Dendritic cell treated with granulocyte-macrophage colony-stimulating factor and Interleukin-4, amounts not matched to agents 40 ng/mL and 50 ng/mL, for 4 days (primary cell): ENCODE results near the gene PTPRE.

ENCODE experiments used
- H3K27ac Mint-ChIP-seq: one replicate; pipeline ENCODE4 v1.8.0; 2022; ENCODE audit warnings: mild to moderate bottlenecking, mixed read lengths
- H3K27me3 Mint-ChIP-seq: one replicate; pipeline ENCODE4 v1.8.0; 2022; ENCODE audit warnings: mild to moderate bottlenecking, mixed read lengths
- H3K36me3 Mint-ChIP-seq: one replicate; pipeline ENCODE4 v1.8.0; 2022; ENCODE audit warnings: low read depth, mixed read lengths
- H3K4me1 Mint-ChIP-seq: one replicate; pipeline ENCODE4 v1.8.0; 2022; ENCODE audit warnings: low read depth, mixed read lengths
- H3K4me3 Mint-ChIP-seq: one replicate; pipeline ENCODE4 v1.8.0; 2022; ENCODE audit warnings: mild to moderate bottlenecking, moderate library complexity, mixed read lengths
- H3K9me3 Mint-ChIP-seq: one replicate; pipeline ENCODE4 v1.8.0; 2022; ENCODE audit warnings: mixed read lengths
- intact Hi-C: fragments of 100-400 bp; cut with micrococcal nuclease; formaldehyde crosslinking; loops from one replicate; pipeline ENCODE4 v1.15.0; 2022

The PTPRE gene

GRCh38 chr10:128061306-128062300 lies 154.7 kb downstream of the PTPRE start:
- no peaks in the 10 kb centered on the region for H3K27me3 Mint-ChIP-seq
- peaks cover 98% of the 10 kb centered on the region for H3K4me1 Mint-ChIP-seq
- peaks cover 100% of the 10 kb centered on the region for H3K36me3 Mint-ChIP-seq
- H3K4me3 Mint-ChIP-seq: peak overlapping the region; percentile 73
- peak overlapping the region; percentile 86 for H3K27ac Mint-ChIP-seq
- intact Hi-C loops: no loop called here
- H3K9me3 Mint-ChIP-seq: no peaks in the 10 kb centered on the region

- peaks cover 4% of the 10 kb centered on the region for H3K9me3 Mint-ChIP-seq
- H3K36me3 Mint-ChIP-seq: peaks cover 100% of the 10 kb centered on the region
- peak overlapping the region; percentile 86 for H3K27ac Mint-ChIP-seq
- H3K4me1 Mint-ChIP-seq: peaks cover 98% of the 10 kb centered on the region
- H3K27me3 Mint-ChIP-seq: no peaks in the 10 kb centered on the region
- peak overlapping the region; percentile 73 for H3K4me3 Mint-ChIP-seq
- intact Hi-C loops: no loop called here
These were observed 155.5 kb downstream of the PTPRE start for GRCh38 chr10:128062331-128062880.

- Mint-ChIP-seq H3K27me3 (no peaks in the 10 kb centered on the region), H3K4me3 (peak overlapping the region; percentile 73), H3K36me3 (peaks cover 100% of the 10 kb centered on the region), H3K9me3 (peaks cover 5% of the 10 kb centered on the region), H3K27ac (peak overlapping the region; percentile 86), H3K4me1 (peaks cover 98% of the 10 kb centered on the region)
- intact Hi-C loops: no loop called here
These were observed 156.1 kb downstream of the PTPRE start for GRCh38 chr10:128062881-128063563.

GRCh38 chr10:128063736-128064107 lies 156.8 kb downstream of the PTPRE start:
- intact Hi-C loops: loop anchor here (1.0 kb wide), 3 partner anchors 12 to 180 kb away; no protein-coding TSS in a partner anchor
- H3K36me3 Mint-ChIP-seq: peaks cover 100% of the 10 kb centered on the region
- peaks cover 97% of the 10 kb centered on the region for H3K4me1 Mint-ChIP-seq
- H3K4me3 Mint-ChIP-seq: peak overlapping the region; percentile 73
- peaks cover 5% of the 10 kb centered on the region for H3K9me3 Mint-ChIP-seq
- no peaks in the 10 kb centered on the region for H3K27me3 Mint-ChIP-seq
- peak overlapping the region; percentile 86 for H3K27ac Mint-ChIP-seq

- intact Hi-C loops: loop anchor here (1.0 kb wide), 3 partner anchors 13 to 181 kb away; no protein-coding TSS in a partner anchor
- peaks cover 100% of the 10 kb centered on the region for H3K36me3 Mint-ChIP-seq
- H3K4me3 Mint-ChIP-seq: peak overlapping the region; percentile 73
- H3K27me3 Mint-ChIP-seq: no peaks in the 10 kb centered on the region
- H3K27ac Mint-ChIP-seq: peak overlapping the region; percentile 86
- peaks cover 97% of the 10 kb centered on the region for H3K4me1 Mint-ChIP-seq
- peaks cover 5% of the 10 kb centered on the region for H3K9me3 Mint-ChIP-seq
These were observed 157.4 kb downstream of the PTPRE start for GRCh38 chr10:128064108-128064969.

GRCh38 chr10:128064970-128065580 lies 158.2 kb downstream of the PTPRE start:
- intact Hi-C loops: loop anchor here (1.0 kb wide), 3 partner anchors 14 to 182 kb away; no protein-coding TSS in a partner anchor
- Mint-ChIP-seq H3K27ac (peak overlapping the region; percentile 86), H3K4me1 (peaks cover 97% of the 10 kb centered on the region), H3K4me3 (peak overlapping the region; percentile 73), H3K36me3 (peaks cover 100% of the 10 kb centered on the region), H3K27me3 (no peaks in the 10 kb centered on the region), H3K9me3 (peaks cover 5% of the 10 kb centered on the region)

- Mint-ChIP-seq H3K4me3 (peak overlapping the region; percentile 73), H3K27me3 (no peaks in the 10 kb centered on the region), H3K9me3 (peaks cover 5% of the 10 kb centered on the region), H3K4me1 (peaks cover 96% of the 10 kb centered on the region), H3K36me3 (peaks cover 100% of the 10 kb centered on the region), H3K27ac (peak overlapping the region; percentile 86)
- intact Hi-C loops: no loop called here
These were observed 159.1 kb downstream of the PTPRE start for GRCh38 chr10:128065881-128066534.

GRCh38 chr10:128066870-128067382 lies 160.0 kb downstream of the PTPRE start:
- H3K36me3 Mint-ChIP-seq: peaks cover 100% of the 10 kb centered on the region
- intact Hi-C loops: no loop called here
- H3K4me3 Mint-ChIP-seq: peak overlapping the region; percentile 2
- H3K9me3 Mint-ChIP-seq: peaks cover 5% of the 10 kb centered on the region
- peak overlapping the region; percentile 86 for H3K27ac Mint-ChIP-seq
- H3K27me3 Mint-ChIP-seq: no peaks in the 10 kb centered on the region
- peaks cover 95% of the 10 kb centered on the region for H3K4me1 Mint-ChIP-seq

GRCh38 chr10:128067691-128068397 lies 160.9 kb downstream of the PTPRE start:
- no peak overlapping the region for H3K4me3 Mint-ChIP-seq
- H3K27me3 Mint-ChIP-seq: no peaks in the 10 kb centered on the region
- intact Hi-C loops: no loop called here
- peak overlapping the region; percentile 86 for H3K27ac Mint-ChIP-seq
- H3K9me3 Mint-ChIP-seq: peaks cover 5% of the 10 kb centered on the region
- H3K4me1 Mint-ChIP-seq: peaks cover 88% of the 10 kb centered on the region
- H3K36me3 Mint-ChIP-seq: peaks cover 100% of the 10 kb centered on the region

GRCh38 chr10:128068398-128069285 lies 161.7 kb downstream of the PTPRE start:
- Mint-ChIP-seq H3K27ac (peak overlapping the region; percentile 86), H3K4me3 (no peak overlapping the region), H3K9me3 (peaks cover 5% of the 10 kb centered on the region), H3K27me3 (no peaks in the 10 kb centered on the region), H3K36me3 (peaks cover 100% of the 10 kb centered on the region), H3K4me1 (peaks cover 88% of the 10 kb centered on the region)
- intact Hi-C loops: loop anchor here (1.0 kb wide), 2 partner anchors 33 to 161 kb away; partner anchors contain the start of gene PTPRE
